HG02970 (cell line): ENCODE data around the gene TMEM9B.
"Not testable (repeated sequence)": the region's sequence is repeated elsewhere in the genome, so short reads cannot be mapped to it uniquely, and the experiment has no call there.

Source experiments
- ATAC-seq: cut with Tn5 transposase; IDR thresholded peaks from one replicate; pipeline ENCODE4 v1.9.1; 2021; ENCODE audit warnings: mild to moderate bottlenecking, moderate library complexity, moderate number of reproducible peaks; ENCODE audit not compliant: unreplicated experiment, low FRiP score

The TMEM9B gene

DNA sequence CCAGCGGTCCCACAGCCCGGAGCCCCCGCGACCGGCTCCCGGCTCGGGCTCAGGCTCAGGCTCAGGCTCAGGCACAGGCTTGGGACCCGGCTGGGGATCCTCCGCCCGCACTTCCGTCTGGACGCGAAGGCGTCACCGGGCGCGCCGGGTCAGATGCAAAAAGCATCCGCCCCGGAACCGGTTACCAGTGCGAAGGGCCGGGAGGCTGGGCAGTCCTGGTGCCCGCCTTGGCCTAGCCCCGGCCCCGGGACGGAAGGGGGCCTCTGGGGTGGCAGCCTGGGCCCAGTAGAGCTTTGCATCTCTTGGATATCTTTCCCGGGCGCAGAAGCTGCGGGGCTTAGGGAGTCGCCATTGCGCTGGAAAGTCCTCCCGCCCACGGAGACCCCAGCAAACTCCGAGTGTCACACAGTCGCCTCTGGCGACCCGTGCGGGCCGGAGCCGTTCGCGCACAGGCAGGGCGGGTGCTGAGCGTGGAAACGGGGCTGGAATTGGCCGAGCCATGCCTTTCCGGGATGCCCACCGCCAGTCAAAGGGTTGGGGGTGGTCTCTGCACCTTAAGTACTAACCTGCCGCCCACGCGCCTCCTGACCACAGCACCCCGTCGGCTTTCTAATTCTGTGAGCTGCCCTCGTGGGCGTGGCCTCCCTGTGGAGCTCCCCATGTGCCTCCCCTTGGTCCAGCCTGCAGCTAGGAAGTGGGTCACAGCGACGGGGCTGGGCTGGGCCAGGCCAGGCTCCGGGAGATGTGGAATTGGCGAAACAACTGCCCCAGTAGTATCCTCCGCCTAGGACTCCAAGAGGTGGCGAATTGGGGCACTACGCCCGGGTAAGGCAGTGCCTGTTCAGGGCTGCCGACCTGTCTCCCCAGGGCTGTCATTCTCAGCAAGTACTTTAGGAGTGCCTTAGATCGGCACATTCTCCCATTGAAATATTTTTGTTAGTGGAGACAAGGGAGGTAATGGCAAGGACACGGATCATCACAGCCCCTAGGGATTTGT, at the start of gene TMEM9B:
Gene TMEM9B (minus strand): TSS at position 119 of the 997 bp plus-strand sequence. CDS start 129 bp downstream, outside the sequence.
- ATAC-seq: peak; percentile 74

DNA sequence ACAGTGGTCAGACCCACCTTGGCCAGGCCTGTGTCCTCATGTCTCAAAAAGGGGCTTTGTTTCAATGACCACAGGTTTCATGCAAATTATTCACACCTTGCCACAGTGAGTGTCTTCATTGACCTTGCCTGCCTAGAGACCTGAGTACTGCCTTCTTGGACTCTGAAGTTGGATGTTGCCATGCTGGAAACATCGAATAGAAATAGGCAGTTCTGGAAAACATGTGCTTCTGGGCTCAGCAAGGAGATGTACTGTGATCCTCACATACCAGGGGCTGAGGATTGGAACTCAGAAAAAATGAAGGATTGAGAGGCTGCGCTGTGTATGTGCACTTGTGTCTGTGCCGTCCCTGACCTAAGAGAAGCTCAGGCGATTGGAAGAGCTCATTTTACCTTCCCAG, 49.1 kb upstream of the TMEM9B start:
- ATAC-seq: no peak

DNA sequence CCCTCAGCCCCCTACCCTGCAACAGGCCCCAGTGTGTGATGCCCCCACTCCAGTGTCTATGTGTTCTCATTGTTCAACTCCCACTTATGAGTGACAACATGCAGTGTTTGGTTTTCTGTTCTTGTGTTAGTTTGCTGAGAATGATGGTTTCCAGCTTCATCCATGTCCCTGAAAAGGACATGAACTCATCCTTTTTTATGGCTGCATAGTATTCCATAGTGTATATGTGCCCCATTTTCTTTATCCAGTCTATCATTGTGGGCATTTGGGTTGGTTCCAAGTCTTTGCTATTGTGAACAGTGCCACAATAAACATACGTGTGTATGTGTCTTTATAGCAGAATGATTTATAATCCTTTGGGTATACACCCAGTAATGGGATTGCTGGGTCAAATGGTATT, 45.3 kb upstream of the TMEM9B start:
- not testable (repeated sequence) for ATAC-seq

DNA sequence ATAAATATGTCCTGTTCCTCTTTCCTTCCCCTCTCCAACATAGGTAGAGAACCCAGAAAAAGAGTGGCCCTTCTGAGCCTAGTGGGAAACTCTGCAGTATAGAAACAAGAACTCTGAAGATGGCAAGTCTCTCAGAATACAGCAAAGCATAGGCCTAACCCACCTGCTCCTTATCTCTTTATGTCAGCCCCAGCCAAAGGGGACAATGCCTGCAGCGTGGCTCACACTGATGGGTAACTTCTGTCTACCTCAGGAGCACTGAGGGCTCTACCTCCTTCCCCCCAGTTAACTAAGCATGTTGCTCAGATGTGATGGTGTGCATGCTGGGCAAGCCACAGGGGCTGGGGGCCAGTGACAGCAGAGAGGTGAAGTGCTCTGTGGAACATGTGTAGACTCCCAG, 44.4 kb upstream of the TMEM9B start:
- no peak for ATAC-seq

DNA sequence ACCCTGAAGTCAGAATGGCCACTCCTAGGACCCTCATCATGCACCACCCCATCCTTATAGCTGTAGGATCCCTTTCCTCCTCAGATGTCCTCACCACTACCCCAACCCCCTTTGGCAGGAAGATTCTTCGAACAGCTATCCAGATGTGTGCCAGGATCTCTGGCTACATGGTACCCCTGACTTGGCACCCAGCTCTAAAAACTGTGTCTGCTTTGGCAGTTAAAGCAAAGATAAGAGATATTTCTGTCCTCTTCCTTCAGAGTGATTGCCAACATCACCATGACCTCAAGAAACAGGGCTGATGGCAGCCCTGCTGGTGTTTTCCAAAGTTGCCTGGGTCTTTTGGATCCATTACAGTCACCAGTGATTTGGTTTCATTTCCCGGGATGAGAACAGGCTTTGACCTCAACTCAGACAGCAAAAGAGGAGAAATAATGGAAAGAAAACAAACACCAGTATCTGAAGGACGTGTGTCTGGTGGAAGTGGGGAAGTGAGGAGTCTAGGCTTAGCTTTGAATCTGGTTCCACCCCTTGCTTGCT, 43.8 kb upstream of the TMEM9B start:
- ATAC-seq: no peak

DNA sequence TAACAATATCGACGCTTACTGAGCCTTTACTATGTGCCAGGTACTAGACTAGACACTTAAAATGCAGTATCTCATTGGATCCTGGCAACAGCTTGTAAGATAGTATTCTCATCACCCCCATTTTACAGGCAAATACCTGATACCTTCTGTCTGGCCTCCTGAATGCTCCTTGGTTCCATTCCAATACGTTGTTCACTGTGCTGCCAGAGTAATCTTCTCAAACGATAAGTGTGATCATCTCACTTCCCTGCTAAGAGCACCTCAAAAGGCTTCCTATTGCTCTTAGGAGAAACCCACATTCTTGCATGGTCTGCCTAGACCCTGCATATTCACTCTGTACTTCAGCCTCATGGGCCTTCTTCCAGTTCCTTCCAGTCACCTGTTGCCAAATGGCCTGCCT, 40.8 kb upstream of the TMEM9B start:
- ATAC-seq: no peak

DNA sequence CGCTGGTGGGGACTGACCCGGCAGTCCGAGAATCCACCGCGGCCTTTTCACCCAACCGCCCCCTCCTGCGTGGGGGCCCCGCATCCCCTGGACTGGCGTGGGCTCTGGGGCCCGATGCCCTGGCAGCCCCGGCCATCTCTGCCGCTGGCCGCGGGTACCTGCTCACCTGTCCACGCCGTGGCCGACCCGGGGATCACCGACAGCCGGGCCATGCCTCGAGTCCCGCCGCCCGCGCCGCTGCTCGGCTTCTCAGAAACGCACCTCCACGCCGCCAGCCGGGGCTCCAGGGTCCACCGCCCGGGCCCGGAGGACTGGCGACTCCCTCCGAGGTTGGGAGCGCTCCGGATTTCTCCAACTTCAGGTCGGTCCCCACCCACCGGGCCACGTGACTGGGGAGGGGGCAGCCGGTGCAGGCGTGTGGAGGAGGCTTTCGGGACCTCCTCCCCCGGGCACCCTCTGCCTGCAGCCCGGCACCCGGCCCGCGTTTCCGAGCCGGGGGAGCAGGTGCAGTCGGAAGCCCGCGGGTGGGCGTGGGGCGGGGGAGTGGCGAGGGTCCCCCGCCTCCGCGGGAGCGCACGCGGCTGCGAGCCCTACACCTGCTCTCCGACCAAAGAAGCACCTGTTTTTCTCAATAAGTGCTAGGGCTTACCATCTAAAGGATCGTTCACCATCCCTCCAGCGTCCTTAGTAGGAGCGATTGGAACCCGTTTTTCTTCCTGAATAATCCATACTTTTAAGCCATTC, 40.1 kb upstream of the TMEM9B start:
- ATAC-seq: no peak

DNA sequence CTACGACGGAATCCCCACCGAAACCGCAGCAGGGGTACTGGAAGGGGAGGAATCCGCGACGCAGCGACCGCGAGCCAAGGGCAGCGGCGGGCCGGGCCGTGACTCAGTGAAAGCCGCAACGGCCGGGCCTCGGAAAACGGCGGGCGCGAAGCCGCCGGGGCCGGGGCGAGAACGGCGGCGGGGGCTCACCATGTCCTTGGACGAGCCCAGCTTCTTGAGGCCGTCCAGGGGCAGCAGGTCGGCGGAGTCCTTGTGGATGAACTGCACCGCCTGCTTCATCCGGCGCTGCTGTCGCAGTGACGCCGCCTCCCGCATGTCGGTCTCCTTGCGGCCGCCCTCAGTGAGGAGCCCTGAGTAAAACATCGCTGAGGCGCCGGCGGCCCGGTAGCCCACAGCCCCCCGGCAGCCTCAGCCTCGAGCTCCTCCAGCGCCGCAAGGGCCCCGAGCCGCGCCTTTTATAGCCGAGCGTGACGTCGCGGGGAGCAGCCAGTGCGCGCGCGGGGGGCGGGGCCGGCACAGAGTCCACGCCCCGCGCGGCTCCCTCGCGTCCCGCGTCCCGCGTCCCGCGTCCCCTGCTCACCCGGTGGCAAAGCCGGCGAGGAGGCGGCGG, 39.4 kb upstream of the TMEM9B start, which contains the start of gene NRIP3:
Gene NRIP3 (minus strand): TSS at position 429 of the 610 bp plus-strand sequence. CDS start 66 bp downstream, at position 363.
- no peak for ATAC-seq

DNA sequence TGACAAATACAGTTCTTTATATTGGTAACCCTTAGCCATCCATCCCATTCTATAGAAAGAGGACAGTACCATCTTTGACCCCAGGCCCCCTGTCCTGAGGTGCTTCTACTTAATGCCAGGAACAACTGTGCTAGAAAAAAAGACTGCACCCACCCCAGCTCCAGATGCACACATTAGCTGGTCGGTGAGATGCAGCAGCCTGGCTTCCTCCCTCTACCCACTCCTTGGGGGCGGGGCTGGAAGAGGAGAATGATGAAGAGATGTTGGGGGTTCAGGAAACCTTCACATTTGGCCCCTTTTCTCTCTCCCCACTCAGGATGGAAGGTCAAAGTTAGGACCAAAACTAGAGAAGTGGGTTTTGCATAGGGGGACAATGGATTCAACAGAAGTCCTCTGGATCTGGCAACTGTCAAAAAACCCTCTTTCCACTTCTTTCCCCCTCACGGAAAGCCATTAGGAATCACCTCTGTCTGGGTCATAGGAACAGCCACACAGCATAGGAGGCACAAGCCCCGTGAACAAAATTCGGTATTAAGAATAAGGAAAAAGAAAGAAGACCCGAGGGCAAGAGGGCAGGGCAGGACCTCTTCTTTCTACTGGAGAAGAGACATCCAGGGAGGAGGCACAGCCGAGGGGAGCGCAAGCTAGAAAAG, 38.8 kb upstream of the TMEM9B start:
- no peak for ATAC-seq

DNA sequence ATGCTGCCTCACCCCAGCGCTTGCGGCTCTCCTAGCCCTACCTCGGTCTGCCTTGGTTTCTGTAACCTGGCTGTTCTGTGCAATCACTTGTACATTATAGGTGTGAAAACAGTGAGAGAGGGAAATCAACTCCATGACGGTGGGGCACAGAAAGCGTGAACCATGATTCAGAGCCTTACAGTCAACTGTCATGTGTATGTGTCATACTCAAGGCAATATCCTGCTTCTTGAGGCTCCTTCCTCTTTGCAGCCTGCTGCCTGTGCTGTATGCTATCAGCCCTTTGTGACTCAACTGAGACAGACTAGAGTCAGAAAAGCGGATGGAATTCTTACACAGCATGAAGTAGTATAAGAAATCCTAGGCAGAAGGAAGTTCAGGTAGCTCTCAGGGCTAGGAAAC, 37.5 kb upstream of the TMEM9B start:
- no peak for ATAC-seq

DNA sequence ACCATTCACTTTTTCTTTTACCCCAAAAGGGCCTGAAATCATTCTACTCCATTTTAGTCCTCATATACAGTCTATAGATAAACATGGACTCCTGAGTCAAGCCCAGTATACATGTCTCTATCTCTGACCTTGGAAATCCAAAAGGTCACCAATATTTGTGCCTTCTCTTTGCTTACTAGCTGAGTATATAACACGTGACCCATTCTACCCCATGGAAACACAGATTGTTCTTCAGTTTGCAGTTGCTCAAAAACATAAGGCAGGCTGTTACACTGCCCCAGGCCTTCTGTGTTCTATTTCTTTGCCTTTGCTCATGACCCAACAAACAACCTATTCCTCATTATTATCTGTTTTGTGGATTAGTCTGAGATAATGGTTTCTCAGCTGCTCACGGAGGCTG, 33.8 kb upstream of the TMEM9B start:
- no peak for ATAC-seq

DNA sequence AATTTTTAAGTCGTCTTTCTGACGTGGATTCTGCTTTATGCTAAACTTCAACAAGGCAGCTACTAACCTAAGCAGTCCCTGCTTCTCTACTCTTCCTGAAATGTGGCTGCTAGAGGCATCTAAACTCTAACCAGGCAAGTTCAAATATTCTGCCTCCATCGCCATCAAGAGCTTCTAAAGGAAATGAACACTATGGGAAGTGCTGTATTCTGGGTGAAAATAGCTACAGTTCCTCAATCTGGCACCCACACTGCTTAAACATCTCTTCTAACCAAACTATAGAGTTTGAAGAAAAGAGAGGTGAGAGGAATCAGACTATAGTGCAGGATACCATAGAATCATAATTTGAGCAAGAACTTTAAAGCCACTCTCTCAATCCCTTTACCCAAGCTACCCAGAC, 33.2 kb upstream of the TMEM9B start:
- no peak for ATAC-seq

DNA sequence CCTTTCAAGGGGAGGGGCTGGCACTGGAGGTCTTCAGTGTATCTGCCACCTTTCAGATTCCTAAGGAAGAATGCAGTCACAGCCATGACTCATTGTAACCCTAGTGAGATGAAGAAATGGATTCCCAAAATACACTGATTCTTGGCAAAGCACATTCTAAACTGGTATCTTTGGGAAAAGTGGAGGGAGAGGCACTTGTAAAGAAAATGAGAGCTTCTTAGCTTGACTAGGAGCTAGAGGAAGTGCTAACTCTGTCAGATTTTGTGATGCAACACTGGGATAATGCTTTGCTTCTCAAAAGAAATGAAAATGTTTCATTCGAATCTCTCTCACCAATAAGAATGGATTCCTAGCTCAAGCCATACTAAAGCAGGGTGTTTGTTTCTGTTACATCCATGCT, 25.2 kb upstream of the TMEM9B start:
- no peak for ATAC-seq

DNA sequence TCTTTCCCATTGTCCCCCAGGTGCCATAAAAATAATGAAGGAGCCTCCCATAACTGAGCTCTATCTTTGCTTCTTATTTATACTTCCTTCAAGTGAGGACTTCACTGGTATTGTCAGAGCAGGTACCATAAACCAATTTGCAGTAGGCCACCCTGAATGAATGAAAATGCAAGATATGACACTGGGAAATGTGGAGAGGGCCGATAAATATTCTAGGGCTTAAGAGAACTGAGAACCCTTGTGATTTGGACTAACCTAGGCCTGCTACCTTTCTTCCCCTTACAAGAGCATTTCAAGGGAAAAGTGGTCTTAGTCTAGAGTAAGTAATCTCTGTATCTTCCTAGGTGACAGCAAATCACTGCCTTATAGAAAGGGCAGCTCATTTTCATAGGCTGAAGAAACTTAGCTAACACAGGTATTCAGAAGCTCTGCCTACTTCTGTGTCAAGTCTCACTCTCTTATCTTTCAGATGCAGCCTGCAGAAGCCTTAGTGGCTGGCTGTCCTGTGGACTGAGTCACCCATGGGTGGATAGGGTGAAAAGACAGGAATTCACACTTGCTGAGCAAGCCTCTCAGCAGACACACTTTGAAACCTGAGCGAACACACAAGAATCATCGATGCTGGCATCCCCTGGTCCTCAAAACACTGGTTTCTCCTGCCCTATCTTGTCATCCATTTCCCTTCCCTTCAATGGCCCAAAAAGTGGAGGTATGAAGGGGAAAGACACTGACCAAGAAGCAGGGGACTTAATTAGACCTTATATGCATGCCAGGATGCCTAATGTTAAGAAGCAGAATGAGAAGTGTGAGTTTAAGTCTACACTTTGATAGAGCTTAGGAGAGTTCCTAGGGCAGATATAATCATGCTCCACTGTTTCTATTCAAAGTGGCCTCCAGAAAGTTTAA, 24.3 kb upstream of the TMEM9B start:
- no peak for ATAC-seq

DNA sequence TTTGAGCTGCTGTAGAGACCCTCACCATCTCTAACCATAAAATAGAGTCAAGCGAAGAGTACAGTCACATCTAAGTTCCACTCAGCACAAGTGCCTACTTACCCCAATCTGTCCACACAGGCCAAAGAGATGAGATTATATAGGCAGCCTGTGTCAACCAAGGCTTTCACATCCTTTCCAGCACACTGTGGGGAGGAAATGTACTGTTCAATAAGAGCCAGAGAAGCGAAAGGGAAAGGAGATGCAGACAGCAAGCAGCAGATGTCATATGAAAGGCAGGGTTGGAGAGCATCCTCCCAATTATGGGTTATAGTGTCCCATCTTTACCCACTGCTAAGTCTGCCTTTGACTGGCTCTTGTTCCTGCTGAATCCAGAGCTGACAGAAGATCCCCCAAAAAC, 23.2 kb upstream of the TMEM9B start:
- no peak for ATAC-seq

DNA sequence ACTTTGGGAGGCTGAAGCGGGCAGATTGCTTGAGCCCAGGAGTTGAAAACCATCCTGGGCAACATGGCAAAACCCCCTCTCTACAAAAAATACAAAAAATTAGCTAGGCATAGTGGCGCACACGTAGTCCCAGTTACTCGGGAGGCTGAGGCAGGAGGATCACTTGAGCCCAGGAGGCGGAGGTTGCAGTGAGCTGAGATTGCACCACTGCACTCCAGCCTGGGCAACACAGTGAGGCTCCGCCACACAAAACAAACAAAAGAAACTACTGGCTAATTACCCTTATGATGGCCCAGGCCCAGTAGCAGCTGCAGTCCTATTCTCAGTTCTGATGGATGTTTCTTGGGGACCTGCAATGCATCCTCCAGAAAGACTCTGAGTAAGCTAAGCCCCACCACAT, 22.5 kb upstream of the TMEM9B start:
- ATAC-seq: not testable (repeated sequence)

DNA sequence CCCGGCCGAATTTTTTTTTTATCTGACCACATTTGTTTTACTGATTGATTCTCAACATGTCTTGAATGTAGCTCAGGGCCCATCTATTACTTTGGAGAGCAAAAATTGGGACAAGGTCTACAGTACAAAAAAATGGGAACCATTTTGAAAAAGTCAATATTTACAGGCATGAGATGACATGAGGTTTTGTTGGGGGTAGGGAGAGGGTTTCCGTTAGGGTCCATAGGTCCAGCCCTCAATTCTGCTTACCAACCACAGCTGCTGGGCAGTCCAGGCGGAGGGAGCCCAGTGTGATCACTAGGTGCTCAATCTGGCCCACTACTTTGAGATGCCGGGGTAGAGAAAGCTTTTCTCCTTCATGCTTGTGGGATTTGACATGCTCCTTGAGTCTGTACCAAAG, 21.2 kb upstream of the TMEM9B start:
- no peak for ATAC-seq

DNA sequence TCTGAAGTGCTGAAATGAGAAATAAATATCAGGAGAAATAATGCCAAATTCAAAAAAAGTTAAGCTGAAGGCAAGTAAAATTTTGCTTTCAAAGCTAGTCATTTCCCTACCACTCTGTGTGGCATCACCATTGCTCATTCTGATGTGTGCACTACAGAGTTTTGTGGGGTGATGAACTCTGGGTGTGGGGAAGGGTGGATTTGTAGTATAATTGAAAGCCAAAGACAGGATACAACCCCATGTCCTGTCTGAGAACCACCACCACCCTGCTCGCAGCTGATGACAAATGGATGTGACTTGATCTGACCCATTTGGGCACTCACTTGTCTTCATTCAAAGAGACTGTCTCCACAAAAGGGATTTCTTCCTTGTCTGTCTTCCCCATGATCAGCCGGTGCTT, 19.3 kb upstream of the TMEM9B start:
- no peak for ATAC-seq

DNA sequence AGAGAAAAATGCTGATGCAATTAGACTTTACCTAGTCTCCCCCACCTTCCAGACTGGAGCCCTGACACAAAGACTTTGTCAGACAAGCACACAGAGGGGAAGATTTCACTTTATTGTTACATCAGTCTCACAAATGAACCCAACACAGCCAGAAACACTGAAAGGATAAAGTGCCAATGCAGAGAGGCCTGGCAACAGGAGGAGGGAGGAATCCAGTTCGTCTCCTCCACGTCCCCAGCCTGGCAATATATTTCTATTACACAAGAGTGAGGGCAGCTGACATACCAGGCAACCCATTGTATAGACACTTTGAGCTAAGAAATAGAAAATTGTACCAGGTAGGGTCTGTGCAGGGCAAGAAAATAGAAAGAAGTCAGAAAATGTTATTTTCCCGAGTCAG, 16.2 kb upstream of the TMEM9B start:
- ATAC-seq: no peak
